Right lobe of liver (tissue), 6 donors: Measurements from ENCODE around the gene CDC42BPG. TPM values are rescaled to one million over a fixed set of nuclear protein-coding genes. Genes with fewer than 3 reads are reported as not detected.

Source experiments
- ATAC-seq, 4 donors: fragments of 200-7000 bp; cut with Tn5 transposase; one replicate each; pipeline ENCODE4 v1.9.1; 2020; ENCODE audit warnings: mild to moderate bottlenecking in 4 of 4, moderate library complexity in 4 of 4
- DNase-seq, 3 donors: peaks; one replicate each; pipeline ENCODE4 v3.0.0-alpha.2; 2020
- H3K27ac ChIP-seq, 3 donors: fragments of 200-600 bp; one replicate each; pipeline ENCODE4 v1.8.0; 2022
- H3K27me3 ChIP-seq, 2 donors: fragments of 200-600 bp; one replicate each; pipeline ENCODE4 v1.8.0; 2022
- H3K36me3 ChIP-seq, 4 donors: fragments of 200-600 bp; sonication (generic) in 1 of 4; one replicate each; pipeline versions ENCODE4 v1.5.1 to v1.8.0; 2017 to 2022; ENCODE audit warnings: control low read depth in 1 of 4
- H3K4me1 ChIP-seq, 4 donors: fragments of 200-600 bp; sonication (generic) in 1 of 4; one replicate each; pipeline versions ENCODE4 v1.5.1 to v1.8.0; 2017 to 2022; ENCODE audit warnings: control low read depth in 1 of 4
- H3K4me3 ChIP-seq, 3 donors: fragments of 200-600 bp; one replicate each; pipeline ENCODE4 v1.8.0; 2022
- H3K9me3 ChIP-seq, 4 donors: fragments of 200-600 bp; sonication (generic) in 1 of 4; one replicate each; pipeline versions ENCODE4 v1.5.1 to v1.8.0; 2017 to 2022; ENCODE audit warnings: control low read depth in 1 of 4
- POLR2A ChIP-seq: fragments of 450-650 bp; IDR thresholded peaks from one replicate; pipeline ENCODE4 v1.6.1; 2017; ENCODE audit warnings: antibody characterized with exemption, mild to moderate bottlenecking
- WGBS: methylation state at CpG from one replicate; pipeline ENCODE4 v1.1.6; 2018; ENCODE audit warnings: low coverage, low lambda C conversion rate; ENCODE audit not compliant: insufficient coverage; ENCODE audit errors: missing lambda C conversion rate; 5-methylcytosine and 5-hydroxymethylcytosine counted together
- intact Hi-C, 2 donors: fragments of 100-400 bp; cut with DNase I; formaldehyde crosslinking; loops; one replicate each; pipeline versions ENCODE4 v1.11.2 to v1.14.1; 2022
- total RNA-seq, 6 experiments: library from RNA; depleted of rRNA in 2 of 6; stranded (reverse); fragments of >200 nt in 2 of 6; fragmentation: NEBNext Ultra II Directional in 3 of 6; extraction: Animal tissue kit (Norgen Biotek cat#: 25700) in 3 of 6; gene quantifications; one replicate each; pipeline versions ENCODE4 v1.1.0 to v1.2.4, GENCODE V29; 2016 to 2023
- TF ChIP-seq, protein P1 (sequence below), 4 donors: fragments of 200-600 bp in 3 of 4; fragments of 450-650 bp in 1 of 4; IDR thresholded peaks; one replicate each; pipeline versions ENCODE4 v1.5.1 to v1.8.0; 2016 to 2022; ENCODE audit warnings: antibody characterized with exemption in 4 of 4, mild to moderate bottlenecking in 2 of 4
- donor health status: DM: no; HTN: yes; CAD: no.
- donor health status: DM: no; HTN: no; CAD: no.
- donor health status: DM: no; HTN: no; CAD: no.
- donor health status: DM: no; HTN: yes; CAD: no.
- donor health status: DM: no; HTN: yes; CAD: no.

CDC42BPG gene
- total RNA-seq, 6 experiments from 2014 or later = 0.63 to 1.1 (median 0.99) TPM

DNA sequence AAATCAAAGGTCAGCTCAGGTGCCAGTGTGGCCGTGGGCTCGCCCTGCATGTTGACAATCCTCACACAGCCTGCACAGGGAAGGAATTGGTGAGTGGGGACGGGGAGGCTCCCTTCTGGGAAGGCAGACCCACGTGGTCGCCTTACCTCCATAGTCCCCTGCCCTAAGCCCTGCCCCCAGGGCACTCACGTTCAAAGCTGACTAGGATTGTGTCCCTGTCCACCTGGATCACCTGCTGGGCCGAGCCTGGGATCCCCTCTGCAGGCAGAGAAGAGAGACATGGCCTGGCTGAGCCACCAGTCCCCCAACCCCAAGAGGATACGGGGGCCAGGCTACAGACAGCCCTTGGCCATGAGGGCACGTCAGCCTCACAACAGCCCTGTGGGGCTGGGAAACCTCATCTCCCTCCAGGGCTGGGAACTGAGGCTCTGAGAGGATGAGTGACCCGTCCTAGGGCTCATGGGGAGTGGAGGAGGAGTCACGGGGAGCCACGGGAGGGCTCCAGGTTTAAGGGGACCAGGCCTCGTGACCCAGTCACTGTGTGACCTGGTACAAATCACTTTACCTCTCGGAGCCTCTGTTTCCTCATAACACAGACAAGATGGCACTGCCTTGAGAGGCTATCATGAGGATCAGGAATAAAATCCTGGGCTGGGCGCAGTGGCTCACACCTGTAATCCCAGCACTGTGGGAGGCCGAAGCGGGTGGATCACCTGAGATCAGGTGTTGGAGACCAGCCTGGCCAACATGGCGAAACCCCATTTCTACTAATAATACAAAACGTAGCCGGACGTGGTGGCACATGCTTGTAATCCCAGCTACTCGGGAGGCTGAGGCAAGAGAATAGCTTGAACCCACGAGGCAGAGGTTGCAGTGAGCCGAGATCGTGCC lies 54.0 kb downstream of the CDC42BPG start:
- no peak for TF ChIP-seq POLR2A
- DNase-seq = peak in 1 of 3 donors; percentile 37
- H3K4me1 ChIP-seq = no peaks in the 10 kb centered on the region
- ATAC-seq = no peak
- H3K27ac ChIP-seq = no peak overlapping the region
- H3K9me3 ChIP-seq = no peaks in the 10 kb centered on the region
- no peaks in the 10 kb centered on the region for H3K36me3 ChIP-seq
- H3K27me3 ChIP-seq = no peaks in the 10 kb centered on the region
- no peak overlapping the region for H3K4me3 ChIP-seq
- intact Hi-C loops = loop anchor here in 1 of 2 donors (5.0 kb wide), 1 partner anchor 47 kb away; no protein-coding TSS in a partner anchor
- 81% methylated on average over 7 of the region's 25 CpGs for WGBS

DNA sequence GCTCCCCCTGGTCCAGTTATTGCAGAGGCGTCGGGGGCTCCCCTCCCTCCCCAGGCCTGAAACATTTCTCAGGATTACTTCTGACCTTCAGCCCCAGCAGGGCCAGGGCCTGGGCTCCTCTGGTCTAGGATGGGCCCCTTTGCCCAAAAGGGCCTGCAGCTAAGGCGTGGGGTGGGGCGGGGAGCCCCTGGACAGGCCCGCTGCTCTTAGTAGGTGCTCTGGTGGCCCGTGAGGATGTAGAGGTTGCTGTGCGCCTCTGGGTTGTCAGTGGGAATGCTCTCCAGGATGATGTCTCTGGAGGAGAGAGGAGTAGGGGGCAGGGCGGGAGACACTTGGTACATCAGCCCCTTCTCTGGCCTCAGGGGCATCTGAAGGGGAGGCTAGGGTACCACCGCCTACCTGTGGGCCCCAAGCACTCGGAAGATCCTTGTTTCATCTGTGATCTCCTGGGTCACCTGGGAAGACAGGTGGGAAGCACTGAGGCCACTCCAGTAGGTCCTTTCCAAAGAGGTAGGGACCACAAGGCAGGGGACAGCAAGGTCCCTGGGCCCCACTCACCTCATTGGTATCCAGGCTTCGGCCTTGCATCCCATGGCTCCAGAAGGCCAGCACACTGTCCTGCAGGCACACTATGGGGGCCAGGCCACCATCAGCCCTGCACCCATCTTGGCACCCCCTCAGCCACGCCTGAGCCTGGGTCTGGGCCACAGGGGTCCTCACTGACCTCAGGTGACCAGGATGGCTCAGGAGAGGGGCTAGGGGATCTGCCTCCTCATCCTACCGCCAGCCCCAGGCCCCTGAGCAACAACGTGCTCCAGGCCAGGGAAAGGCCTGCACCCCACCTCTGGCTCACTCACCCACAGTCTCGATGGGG lies 54.9 kb downstream of the CDC42BPG start:
- DNase-seq = peak in 1 of 3 donors; percentile 50
- intact Hi-C loops = loop anchor here (5.0 to 10.0 kb wide), 2 partner anchors 48 to 55 kb away; partner anchors contain the start of gene CDC42BPG (in 1 of the 2)

DNA sequence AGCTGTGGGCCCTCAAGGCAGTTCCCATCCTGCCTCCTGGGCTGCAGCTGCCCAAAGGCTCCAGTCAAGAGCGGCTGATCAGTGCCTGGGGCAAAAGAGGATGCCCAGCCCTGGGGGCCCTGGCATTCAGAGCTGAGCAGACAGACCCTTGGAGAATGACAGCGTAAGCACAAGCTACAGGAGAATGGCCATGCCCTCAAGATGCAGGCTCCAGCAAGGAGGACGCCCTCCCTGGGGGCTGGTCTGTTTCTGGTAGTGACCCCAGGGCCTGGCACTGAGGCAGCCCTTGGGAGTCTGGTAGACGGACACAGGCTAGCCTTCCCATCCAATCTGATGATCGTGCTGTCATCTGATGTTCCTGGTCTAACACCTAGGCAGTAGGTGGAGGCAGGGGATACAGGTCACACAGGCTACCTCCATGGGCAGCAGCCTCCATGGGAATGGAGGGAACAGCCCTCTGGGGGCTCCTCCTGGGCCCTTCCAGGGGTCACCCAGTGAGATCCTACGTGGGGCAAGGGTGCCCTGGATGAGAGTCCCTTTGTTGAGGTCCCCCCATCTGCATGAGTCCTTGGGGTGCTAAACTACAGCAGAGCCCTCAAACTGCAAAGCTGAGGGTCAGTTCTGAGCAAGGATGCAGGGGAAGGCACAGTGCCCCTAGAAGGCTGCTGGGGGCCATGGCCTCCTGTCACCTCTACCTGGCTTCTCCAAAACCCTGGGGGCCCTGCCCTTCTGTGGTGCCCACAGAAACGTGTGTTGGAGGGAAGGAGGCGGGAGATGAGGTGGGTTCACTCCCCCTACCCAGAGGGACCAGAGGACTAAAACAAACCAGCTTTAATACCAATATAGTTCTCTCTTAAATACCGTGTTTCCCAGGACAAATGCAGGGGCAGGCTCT lies 55.9 kb downstream of the CDC42BPG start:
- WGBS = 72% methylated on average over 3 of the region's 9 CpGs
- peak in 1 of 3 donors; percentile 30 for DNase-seq

More for the DNA sequence above, 54.9 kb downstream of the CDC42BPG start:
- no peak for ATAC-seq
- H3K36me3 ChIP-seq = no peaks in the 10 kb centered on the region
- H3K9me3 ChIP-seq = no peaks in the 10 kb centered on the region
- no peak overlapping the region for H3K27ac ChIP-seq
- no peaks in the 10 kb centered on the region for H3K4me1 ChIP-seq
- H3K4me3 ChIP-seq = no peak overlapping the region
- TF ChIP-seq, protein P1, sequence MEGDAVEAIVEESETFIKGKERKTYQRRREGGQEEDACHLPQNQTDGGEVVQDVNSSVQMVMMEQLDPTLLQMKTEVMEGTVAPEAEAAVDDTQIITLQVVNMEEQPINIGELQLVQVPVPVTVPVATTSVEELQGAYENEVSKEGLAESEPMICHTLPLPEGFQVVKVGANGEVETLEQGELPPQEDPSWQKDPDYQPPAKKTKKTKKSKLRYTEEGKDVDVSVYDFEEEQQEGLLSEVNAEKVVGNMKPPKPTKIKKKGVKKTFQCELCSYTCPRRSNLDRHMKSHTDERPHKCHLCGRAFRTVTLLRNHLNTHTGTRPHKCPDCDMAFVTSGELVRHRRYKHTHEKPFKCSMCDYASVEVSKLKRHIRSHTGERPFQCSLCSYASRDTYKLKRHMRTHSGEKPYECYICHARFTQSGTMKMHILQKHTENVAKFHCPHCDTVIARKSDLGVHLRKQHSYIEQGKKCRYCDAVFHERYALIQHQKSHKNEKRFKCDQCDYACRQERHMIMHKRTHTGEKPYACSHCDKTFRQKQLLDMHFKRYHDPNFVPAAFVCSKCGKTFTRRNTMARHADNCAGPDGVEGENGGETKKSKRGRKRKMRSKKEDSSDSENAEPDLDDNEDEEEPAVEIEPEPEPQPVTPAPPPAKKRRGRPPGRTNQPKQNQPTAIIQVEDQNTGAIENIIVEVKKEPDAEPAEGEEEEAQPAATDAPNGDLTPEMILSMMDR (IDR thresholded peaks at IDR 0.05) = no peak
- no peak for TF ChIP-seq POLR2A
- WGBS = 48% methylated on average over 2 of the region's 15 CpGs
- no peaks in the 10 kb centered on the region for H3K27me3 ChIP-seq

DNA sequence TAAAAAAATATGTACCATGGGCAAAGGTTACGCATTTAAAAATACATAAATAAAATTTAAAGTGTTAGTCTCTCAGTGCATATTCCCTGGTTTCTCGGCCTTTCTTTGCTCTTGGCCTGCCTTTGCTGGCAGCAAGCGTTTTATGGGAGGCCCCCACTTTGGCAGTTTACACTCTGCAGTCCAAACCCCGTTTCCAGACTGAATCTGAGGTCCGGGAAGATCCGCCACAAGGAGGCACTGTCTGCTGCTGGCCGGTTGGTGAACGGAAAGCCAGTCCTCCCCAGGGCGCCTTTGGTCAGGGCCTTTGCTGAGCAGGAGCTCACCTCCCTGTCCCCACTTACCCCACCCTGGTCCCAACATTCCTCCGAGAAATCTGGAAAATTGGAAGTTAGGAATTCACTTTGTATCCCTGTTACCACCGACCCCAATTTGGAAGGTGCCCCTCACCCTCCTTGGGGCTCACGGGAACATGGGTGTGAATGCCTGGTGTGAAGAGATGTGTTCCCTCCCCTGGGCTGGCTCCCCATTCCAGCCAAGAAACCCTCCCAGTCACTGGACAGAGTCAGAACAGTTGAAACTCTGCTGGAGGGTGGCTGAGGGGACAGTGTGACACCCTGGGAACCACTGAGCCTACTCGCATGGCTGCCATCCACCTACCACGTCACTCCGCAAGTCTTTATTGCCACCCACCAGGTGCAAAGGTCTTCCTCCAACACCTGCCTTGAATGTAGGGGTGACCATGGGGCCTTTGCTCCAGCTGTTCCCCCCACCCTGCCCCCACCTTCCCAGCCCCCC lies 56.7 kb downstream of the CDC42BPG start:
- ATAC-seq (peak; percentile 76 to 84 (median 84)), DNase-seq (peak; percentile 71 to 75 (median 71))
- Histone ChIP-seq H3K27ac (no peak overlapping the region), H3K9me3 (no peaks in the 10 kb centered on the region), H3K27me3 (no peaks in the 10 kb centered on the region), H3K4me3 (no peak overlapping the region), H3K4me1 (no peaks in the 10 kb centered on the region), H3K36me3 (no peaks in the 10 kb centered on the region)
- TF ChIP-seq, protein P1 (IDR thresholded peaks at IDR 0.05) = peak; percentile 66 to 77 (median 72)
- TF ChIP-seq POLR2A = no peak
- WGBS = 54% methylated on average over 5 of the region's 15 CpGs
- intact Hi-C loops = loop anchor here in 1 of 2 donors (10.0 kb wide), 1 partner anchor 57 kb away; the partner anchor contains the start of gene CDC42BPG

More for the DNA sequence above, 55.9 kb downstream of the CDC42BPG start:
- ATAC-seq = no peak
- Histone ChIP-seq H3K36me3 (no peaks in the 10 kb centered on the region), H3K27me3 (no peaks in the 10 kb centered on the region), H3K9me3 (no peaks in the 10 kb centered on the region), H3K4me3 (no peak overlapping the region), H3K4me1 (no peaks in the 10 kb centered on the region), H3K27ac (no peak overlapping the region)
- intact Hi-C loops = loop anchor here in 1 of 2 donors (10.0 kb wide), 1 partner anchor 56 kb away; the partner anchor contains the start of gene CDC42BPG
- TF ChIP-seq POLR2A = no peak
- TF ChIP-seq, protein P1 (IDR thresholded peaks at IDR 0.05) = no peak
